ENCODE results near the gene DCLK2.

Gene DCLK2

DNA sequence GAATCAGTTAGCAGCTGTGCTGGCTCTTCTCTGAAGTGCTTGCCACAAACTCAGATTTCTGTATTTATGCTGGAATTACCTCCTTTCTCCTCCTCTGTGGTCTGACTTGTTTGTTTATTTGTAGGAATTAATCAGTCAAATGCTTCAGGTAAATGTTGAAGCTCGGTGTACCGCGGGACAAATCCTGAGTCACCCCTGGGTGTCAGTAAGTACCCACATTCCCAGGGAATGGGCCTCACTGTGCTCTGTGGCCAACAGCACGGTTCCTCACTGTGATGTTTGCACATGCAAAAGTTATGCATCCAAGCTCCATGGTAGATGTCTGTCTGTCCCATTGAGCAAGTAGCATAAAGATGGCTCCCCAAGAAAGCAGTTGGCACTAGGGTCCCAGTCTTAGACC, 169.9 kb downstream of the DCLK2 start:
- DNase-seq, result no peak

DNA sequence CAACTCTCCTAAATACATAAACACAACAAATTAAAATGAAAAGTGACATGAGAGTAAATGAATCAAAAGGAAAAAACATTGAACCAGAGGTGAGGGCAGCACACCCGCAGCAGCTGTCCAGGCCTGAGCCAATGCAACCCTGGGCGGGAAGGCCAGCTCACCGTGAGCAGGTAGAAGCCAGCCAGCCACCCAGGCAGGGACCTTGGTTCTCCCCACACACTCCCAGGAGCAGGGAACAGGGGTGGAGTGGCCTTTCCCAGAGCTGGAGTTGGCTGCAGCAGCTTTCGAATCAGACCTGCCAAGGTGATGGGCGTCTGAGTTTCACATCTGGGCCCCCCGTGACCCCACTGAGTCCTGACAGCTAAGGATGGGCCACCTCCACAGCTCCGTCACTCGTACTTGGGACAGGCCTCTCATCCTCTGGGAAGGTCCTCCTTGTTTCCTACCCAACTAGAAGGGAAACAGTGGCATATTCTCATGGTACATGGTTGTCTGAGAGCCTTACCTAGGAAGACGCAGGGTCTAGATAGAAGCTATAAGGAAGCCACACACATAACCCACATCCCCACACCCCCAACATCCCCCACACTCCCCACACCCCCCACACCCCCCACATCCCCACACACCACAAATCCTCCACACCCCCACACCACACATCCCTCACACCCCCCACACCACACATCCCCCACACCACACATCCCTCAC, 172.2 kb downstream of the DCLK2 start:
- DNase-seq, result no peak

DNA sequence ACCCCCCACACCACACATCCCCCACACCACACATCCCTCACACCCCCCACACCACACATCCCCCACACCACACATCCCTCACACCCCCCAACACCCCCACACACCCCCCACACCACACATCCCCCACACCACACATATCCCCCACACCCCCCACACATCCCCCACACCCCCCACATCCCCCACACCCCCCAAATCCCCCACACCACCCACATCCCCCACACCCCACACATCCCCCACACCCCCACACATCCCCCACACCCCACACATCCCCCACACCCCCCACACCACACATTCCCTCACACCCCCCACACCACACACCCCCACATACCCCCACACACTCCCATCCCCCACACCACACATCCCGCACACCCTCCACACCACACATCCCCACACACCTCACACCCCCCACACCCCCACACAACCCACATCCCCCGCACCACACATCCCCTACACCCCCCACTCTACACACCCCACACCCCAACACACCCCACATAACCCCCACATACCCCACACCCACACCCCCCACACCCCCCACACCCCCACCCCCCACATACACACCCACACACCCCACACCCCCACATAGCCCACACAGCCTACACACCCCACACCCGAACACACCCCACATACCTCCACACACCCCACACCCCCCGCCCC, 172.9 kb downstream of the DCLK2 start:
- DNase-seq, result no peak

DNA sequence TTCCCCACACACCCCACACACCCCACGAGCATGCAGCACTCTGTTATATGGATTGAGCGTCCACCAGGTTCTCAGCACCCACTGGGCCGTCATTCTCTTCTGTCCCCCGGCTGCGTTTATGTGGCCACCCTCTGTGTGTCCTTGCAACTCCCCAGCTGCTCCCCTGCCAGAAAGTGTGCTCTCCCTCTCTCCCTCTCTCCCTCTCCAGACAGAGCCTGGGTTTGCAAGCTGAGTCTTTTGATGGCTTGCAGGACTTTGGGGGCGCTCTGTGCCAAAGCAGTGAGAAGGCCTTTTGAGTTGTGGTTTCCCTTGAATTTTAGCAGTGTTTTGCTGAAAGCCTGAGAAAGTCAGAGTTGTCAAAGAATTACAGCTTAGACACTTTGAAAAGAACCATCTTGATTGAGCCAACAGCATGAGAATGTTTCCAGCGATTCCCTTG, 173.5 kb downstream of the DCLK2 start:
- no peak for DNase-seq

DNA sequence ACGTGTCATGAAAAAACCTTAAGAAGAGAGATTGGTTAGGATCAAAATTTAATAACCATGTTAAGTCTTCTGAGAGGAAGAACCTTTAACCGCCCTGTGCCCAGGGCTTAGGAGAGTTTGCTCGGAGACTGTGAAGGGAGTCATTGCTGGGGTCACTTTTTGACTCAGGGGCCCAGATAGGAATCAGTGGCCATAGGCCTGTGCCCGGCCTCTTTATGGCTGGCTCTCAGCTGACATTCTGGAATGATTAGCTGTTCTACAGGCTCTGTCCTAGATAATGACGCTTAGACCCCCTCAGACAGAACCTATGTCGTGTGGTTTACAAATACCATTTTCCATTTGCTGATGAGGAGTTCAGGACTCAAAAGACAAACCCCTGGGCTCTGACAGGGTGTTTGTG, 174.1 kb downstream of the DCLK2 start:
- DNase-seq, result no peak

DNA sequence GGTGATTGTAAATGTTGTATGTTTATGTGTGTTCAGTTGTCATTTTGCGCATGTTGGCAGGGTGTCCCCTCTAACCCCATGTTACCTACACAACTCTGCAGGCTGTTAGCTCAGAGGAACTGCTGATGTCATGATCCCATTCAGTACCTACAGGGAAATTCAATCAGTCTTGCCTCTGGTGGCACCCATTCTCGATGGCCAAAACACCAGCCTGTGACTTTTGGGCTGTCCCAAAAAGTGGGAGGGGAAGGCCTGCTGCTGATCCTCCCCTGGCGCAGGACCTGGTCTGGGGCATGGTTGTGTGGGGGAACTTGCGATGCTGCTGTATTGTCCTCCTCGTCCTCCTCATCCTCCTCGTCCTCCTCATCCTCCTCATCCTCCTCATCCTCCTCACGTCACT, 174.5 kb downstream of the DCLK2 start:
- no peak for DNase-seq

DNA sequence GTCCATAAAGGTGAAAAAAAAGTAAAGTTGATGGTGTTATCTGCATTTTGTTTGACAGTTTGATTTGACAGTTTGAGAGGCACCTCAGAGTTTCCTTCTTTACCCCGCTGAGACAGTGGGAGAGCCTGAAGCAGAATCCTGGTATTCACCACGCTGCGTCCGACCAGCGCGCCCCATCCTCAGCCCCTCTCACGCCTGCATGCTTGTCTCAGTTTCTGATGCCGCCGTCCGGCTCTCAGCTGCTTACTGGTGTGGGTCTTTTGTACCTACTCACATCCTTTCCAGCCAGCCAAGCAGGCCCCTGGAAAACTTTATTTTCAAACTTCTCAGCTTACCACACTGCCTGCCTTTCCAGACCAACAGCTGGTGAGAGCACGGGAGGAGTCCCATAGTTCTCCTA, 175.2 kb downstream of the DCLK2 start:
- no peak for DNase-seq

DNA sequence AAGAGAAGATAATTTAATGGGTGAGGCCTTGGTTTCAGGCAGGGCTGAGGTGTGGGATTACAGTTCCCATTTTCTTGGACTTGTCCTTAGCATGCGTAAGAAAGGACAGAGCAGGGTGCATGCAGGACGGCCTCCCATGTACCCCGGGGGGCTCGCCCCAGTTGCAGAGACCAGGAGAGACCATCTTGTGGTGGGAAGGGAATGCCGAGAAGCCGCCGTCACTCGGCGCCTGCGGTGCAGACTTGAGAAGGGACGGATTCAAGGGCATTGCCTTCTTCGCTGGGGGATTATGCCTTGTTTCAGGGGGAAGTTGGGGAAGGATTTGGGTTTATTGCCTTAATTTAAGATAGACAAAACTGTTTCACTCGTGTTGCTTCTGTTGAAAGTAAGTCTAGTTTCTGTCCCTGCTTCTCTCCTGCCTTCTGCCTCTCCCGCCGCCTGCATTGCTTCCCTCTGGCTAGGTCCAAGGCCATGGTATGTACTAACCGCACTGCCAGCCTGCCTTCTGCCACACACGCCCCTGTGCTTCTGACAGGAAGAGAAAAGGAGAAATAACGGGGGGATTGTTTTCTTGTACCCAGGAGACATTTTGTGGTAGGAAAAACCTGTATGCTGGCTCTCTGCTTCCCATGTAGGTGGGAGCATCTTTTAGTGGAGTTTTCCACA, 175.9 kb downstream of the DCLK2 start:
- peak; percentile 23 for DNase-seq

DNA sequence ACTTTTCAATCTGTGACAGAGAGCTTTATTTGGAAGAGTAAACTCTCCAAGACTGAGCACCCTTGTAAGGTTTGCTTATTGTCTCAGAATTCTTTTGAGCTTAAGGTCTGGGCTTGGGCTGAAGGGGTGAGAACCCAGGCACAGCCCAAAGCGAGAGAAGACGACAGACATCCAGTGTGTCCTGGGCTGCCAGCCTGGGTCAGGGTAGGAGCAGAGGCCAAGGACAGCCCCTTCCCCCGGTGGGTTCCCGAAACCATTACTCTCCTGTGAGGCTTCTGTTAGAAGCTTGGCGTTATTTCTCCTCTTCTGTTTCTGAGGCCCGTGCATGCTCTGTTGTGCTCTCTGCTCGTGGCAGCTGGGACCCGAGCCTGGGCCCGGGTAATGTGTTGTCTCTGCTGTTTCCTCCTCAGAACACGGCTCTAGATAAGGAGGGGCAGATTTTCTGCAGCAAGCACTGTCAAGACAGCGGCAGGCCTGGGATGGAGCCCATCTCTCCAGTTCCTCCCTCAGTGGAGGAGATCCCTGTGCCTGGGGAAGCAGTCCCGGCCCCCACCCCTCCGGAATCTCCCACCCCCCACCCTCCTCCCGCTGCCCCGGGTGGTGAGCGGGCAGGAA, 177.5 kb downstream of the DCLK2 start:
- DNase-seq, result no peak

DNA sequence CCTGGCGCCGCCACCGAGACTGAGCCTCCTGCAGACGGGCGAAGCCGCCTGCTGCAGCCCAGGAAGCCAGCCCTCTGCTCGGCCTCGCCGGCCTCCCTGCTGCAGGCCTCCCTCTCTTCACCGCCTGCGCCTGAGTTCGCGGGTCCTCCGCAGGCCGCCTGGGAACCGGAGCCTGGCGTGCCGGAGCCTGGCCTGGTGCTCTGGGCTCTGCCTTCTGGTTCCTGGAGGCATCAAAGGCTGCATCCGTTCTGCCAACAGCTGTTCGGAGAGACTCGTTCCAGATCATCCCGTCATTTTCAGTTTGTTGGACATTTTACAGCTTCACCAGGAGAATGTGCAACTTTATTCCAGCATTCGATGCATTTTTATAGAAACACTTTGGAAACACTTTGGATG, 178.0 kb downstream of the DCLK2 start:
- no peak for DNase-seq

DNA sequence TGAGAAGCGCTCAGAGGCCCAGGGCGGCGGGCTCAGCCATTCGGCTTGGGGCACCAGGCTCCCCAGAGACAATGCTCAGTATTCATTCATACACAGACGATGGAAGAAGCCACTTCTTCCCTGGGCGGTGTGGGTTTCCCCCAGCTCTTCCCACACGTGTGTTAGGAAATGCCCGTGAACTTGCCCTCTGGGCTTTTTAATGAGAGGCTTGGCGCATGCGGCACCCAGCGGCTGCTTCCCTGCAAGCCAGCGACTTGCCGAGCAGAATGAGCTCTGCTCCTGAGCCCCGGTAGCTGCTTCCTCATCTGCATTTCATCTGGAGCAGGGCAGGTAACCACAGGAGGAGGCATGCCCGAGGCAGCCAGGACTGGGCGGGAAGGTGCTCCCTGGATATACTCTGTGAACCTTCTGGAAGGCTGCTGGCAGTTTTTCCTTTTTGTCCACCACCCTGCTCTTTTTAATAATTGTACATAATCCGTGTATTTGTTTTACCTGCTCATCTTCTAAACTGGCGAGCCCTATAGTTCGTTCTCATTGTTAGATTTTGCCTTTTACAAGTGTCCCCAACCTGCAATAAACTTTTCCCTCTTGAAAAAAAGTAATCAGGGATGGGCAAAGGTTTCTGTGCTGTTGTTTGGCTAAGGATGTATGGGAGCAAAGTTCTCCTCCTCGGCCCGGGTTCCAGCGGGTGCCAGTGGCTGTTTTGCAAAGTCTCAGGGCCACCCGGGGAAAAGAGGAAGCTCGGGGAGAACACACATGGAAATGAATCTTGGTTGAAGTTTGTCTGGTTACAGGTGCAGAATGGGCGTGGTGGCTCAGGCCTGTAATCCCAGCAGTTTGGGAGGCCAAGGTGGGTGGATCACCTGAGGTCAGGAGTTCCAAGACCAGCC, 178.8 kb downstream of the DCLK2 start:
- no peak for DNase-seq

DNA sequence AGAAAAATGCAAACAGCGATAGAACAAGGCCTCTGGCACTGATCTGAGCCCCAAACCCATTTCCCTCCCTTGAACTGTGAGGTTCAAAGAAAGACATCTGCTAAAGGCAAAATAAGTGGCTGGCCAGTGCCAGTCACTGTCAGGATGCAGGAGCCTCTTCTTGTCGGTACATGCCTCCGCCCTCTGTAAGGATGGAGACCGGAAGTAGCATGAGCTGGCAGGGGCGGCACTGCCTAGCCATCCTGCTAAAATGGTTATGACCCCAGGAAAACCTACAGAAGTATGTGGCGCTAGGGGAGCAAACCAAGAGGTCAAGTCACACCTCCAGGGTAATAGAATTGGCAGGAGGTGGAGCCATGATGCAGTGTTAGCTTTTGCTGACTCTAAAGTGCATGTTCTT, 180.3 kb downstream of the DCLK2 start:
- no peak for DNase-seq

DNA sequence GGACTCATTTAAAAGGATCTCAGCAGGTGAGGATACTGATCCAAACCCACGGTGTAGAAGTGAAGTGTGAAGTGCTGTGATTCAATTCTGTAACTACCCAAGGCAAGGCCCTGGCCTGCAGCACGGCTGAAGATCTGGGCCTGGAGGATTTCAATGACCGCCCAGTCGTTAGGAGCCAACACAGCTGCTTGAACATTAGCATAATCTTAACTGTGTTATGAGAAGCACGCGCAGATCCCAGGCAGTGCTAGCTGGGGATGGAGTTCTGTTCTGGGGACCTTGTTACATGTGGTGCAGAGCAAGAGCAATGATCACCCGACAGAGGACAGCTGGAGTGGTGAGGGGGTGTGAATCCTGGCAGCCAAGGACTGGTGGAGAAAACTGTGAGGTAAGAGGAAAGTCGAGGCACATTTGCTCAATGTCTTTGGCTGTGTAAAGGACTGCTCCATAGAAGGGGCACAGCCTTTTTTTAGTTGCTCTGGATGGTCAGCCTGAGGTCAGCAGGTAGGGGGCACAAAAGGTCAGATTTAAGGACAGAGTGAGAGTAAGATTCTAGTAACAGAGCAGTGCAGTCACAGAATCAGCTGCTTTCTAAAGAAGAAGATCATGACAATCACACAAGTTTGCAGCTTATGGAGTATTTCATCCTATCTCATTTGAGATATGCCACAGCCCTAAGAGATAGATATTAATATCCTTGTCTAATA, 181.8 kb downstream of the DCLK2 start:
- no peak for DNase-seq

DNA sequence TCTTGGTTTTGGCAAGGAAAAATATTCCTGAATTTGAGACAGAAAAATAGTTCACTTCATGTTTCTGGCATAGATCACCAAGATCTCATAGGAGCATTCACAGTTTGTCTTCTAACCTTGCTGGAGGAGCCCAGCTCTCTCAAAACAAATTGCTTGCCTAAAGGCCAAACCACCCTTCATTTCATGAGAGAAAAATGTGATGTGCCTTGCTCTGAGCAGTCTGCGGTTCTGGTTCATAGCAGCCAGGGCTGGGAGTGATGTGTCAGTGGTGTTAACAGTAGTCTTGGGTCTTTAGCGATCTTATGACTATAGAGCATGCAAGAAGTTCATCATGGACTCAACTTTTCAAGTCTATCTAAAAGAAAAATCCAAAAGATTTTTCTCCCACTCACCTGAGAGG, 183.3 kb downstream of the DCLK2 start:
- DNase-seq, result no peak

DNA sequence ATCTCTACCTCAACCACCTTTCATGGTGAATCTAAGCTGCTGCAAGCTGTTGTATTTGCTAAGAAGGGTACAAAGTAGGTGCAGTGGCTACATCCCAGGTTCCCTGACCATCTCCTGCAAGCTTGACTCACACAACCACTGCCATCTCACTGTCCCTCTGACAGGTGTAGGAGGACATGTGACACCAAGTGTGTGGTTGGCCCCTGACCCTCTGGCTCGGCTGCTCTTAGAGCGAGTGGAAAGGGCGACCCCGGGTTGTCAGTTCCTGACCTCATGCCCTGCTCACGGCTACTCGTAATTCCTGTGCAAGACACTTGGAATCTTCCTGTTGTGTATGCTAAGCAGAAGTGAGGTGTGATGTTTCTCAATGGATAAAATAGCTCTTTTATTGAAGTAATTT, 184.4 kb downstream of the DCLK2 start:
- DNase-seq, result no peak

DNA sequence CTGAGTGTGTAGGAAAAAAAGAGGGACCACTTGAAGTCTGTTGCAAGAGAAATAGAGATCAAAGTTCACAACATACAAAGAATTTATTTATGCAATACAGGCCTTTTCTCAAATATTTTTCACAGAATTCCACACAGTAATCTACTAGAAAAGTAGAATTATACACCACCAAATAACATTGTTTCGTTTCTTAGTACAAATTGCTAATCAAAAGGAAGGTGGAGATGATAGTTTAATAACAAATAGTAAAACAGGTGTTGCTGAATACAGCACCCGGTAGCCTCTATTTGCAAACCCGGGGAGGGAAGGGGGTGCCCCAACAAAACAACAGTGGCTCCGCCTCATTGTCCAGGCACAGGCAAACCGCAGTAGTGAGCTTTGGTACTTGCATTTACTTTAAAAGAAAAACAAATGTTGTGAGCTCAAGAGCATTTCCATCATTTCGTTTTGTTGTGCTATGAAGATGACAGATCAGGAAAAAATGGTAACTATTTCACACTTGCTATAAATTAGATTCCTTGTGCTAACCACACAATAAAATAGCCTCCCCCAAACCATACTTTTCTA, 186.4 kb downstream of the DCLK2 start:
- no peak for DNase-seq

DNA sequence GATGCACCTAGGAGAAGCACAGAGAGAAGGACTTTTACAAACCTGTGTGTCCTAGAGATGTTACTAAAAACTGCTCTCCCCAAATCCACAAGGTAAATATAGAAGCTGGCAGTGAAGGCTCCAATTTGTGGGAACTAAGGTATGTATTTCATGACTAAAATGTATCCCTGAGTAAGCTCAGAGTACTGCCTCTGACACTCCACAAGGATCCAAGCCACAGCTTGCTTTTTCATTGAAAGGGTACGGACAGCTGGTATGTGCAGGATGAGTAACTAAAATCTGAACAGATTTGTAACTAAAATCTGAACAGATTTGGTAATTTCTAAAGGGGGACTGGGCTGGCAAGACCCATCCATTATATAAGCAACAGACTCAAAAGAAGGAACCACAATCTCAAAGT, 187.6 kb downstream of the DCLK2 start:
- no peak for DNase-seq

DNA sequence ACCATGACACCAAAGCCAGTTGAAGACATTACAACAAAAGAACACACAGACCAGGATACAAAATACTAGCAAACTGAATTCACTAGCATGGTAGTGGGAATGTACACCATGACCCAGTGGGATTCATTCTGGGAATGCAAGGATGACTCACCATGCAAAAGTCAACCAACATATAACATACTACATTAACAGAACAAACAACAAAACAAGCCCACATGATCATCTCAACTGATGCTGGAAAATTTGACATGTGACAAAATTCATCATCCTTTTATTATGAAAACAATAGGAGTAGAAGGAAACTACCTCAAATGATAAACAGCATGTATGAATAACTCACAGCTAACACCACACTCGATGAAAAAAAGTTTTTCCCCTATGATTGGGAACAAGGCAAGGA, 190.2 kb downstream of the DCLK2 start:
- no peak for DNase-seq

DNA sequence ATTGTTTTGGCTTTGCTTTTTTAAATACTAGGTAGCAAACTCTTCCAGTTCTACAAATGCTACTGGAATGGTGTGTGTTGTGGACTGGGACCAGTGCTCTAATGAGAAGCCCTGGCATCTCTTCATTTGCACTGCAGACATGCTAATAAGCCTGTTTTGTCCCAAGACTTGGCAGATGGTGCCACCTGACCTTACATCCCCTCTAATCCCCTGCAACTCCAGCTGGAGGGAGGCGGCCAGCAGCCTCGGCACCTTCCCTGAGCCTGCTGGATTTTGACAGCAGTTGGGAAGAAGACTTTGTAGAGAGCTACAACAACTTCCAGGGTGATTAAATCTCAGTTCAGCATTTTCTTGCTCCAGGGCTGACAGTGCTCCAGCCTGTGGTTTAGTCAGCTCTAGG, 200.0 kb downstream of the DCLK2 start:
- DNase-seq, result no peak

DNA sequence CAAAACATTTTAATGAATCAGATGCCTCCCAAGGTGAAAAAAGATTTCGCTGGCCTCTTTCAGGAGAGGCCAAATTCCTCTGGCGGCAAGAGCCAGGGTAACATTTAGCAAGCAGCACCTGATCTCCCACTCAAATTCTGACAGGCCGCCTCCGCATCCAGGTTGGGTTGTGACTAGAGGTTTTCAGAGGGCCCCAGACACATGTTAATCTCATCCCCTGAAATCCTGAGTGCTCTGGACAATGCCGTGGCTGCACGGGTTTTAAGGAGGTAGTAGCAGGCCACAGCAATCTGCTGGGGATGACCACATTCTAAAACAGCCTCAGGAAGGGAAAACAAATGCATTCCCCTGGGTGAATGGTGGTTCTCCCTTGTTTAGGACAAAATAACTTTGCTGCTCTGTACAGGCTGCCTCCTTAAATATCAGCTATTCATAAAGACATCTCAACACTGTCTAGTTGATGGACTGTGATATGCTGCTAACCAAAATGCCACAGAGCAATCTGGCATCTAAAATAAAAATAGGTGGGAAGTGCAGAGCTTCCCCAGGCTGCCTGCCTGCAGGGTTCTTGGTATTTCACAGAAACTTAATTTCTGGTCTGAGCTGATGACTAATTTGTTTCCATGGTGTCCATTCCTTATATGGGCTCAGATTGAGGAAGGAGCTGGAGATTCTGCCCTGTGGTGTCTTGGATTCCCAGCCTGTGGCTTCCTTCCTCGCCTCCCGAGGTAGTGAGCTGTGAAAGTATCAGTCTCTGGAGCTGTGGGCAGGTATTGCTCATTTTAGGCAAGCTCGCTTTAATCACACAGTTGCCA, 202.0 kb downstream of the DCLK2 start:
- DNase-seq, result no peak

DNA sequence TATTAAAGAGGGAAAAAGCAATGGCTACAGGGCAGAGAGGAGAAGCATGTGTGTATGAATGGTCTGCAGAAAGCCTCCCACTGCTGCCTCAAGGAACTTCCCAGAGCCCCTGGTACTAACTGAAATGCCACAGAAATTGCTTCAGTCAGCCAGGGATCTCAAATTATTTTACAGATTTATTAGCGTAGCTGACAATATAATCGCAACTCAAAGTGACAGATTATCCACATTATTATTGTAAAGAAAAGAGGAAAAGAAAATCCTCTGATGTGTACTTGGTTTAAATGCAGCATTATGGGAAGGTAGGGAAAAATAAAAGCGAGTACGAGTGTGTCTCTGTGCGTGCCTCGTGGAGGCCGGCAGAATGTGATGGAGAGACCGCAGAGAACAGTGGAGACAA, 202.7 kb downstream of the DCLK2 start:
- DNase-seq, result no peak

All from hematopoietic multipotent progenitor cell treated with erythropoietin and hydrocortisone succinate and interleukin-3 and kit ligand, for 6 days (in vitro differentiated cells).